GM18502 (cell line): ENCODE data around the gene SLC27A1.
A peak's percentile ranks its signal among the peaks of the same experiment; 100 is the strongest.
"Not testable (repeated sequence)": the region's sequence is repeated elsewhere in the genome, so short reads cannot be mapped to it uniquely, and the experiment has no call there.

Source experiments
- ATAC-seq: cut with Tn5 transposase; IDR thresholded peaks from one replicate; pipeline ENCODE4 v1.9.1; 2021; ENCODE audit warnings: mild to moderate bottlenecking; ENCODE audit not compliant: unreplicated experiment, poor library complexity

The SLC27A1 gene

GRCh38 chr19:17532116-17532515, 61.8 kb downstream of the SLC27A1 start:
- no peak for ATAC-seq

DNA sequence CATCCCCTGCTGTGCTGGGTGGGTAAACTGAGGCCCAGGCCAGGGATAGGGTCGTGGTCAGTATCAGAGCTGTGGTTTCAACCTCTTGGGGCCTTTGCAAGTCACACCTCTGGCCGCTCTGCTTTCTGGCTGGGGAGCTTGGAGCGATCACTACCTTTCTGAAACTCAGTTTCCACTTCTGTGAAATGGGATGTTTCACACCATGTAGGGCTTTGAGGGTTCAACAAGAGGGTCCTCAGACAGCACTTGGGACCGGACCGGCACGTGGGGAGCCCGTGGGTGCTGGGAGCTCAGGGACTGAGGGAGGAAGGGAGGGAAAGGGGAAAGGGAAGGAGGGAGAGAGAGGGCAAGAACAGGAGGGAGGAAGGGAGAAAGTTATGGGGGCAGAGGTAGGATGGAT, 62.2 kb downstream of the SLC27A1 start:
- ATAC-seq: no peak

GRCh38 chr19:17534767-17535166, 64.4 kb downstream of the SLC27A1 start:
- no peak for ATAC-seq

- ATAC-seq: no peak
Observed at GRCh38 chr19:17536955-17537354, 66.6 kb downstream of the SLC27A1 start.

DNA sequence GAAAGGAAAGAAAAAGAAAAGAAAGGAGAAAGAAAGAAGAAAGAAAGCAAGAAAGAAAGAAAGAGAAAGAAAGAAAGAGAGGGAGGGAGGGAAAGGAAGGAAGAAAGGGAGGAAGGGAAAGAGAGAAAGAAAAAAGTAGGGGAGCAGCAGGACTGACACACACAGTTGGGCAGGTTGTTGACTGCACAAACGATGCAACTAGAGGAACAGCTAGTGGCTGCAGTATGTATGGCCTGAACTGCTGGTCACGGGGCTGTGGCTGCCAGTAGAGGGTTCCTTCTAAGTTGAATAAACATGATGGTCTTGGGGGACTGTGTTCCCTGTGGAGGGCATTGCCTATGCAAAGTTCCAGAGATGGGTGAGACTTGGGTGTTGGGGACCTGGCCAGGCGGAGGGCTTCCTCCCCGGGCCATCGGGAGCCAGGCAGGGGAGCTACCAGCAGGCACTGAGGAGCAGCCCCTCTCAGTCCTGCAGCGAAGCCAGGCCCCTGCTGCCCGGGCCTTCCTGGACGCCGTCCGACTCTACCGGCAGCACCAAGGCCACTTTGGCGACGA, 68.4 kb downstream of the SLC27A1 start:
- no peak for ATAC-seq

- ATAC-seq: peak; percentile 56
Observed at GRCh38 chr19:17539238-17540117, 69.2 kb downstream of the SLC27A1 start.

- ATAC-seq: no peak
Observed at GRCh38 chr19:17540174-17540573, 69.8 kb downstream of the SLC27A1 start.

- no peak for ATAC-seq
Observed at GRCh38 chr19:17541184-17541759, 70.9 kb downstream of the SLC27A1 start.

DNA sequence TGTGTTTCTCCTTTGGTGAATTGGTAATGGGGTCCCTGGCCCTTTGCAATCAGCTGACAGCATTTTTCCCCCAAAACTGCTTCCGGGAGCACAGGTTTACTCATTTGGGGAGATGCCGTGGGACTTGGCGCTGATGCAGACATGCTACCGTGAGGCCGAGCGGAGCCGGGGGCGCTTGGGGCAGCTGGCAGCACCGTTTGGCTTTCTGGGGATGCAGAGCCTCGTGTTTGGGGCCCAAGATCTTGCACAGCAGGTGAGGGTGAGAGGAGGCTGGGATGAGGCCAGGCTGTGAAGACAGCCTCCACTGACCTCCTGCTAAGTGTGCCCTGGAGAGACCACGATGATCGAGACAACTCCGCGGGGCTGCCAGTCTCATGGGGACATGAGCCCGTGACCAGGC, 71.7 kb downstream of the SLC27A1 start:
- ATAC-seq: no peak

DNA sequence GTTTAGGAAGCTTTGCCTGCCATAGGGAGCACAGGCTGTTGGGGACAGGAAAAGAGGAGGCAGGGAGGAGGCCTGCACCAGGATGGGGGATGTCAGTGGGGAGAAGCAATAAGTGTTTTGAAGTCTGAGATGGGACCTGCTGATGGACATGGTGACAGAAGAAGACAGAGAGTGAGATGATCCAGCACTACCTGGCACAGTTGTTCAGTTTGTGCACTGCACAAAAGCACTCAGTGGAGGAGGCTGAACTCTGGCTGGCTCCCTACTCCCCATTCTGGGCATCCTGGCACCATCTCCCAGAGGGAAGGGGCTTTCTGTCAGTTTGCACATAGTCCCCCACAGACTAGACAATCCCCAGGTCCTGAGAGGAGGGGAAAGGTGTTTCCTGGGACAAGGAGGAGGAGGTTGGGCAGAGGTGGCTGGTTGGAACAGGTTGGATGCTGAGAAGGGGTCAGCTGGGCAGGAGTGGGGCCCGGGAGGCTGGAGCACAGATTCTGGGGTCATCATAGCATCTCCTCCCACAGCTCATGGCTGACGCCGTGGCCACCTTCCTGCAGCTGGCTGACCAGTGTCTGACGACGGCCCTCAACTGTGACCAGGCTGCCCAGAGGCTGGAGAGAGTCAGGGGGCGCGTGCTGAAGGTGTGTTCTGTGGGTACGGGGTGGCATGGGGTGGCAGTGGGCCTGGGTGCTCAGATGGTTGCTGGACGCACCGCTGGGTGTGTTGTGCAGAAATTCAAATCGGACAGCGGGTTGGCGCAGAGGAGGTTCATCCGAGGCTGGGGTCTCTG, 72.7 kb downstream of the SLC27A1 start:
- no peak for ATAC-seq

DNA sequence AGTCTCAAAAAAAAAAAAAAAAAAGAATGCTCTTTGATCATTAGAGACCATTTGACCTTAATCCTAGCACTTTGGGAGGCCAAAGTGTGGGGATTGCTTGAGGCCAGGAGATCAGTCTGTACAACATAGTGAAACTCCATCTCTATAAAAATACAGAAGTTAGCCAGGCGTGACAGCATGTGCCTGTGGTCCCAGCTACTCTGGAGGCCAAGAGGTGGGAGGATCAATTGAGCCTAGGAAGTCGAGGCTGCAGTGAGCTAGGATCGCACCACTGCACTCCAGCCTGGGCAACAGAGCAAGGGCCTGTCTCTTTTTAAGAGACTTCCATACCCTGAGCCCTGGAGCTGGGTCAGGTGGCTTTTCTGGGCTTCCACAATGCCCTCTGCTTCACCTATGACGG, 73.7 kb downstream of the SLC27A1 start:
- ATAC-seq: no peak

GRCh38 chr19:17544418-17544817, 74.1 kb downstream of the SLC27A1 start:
- ATAC-seq: no peak

DNA sequence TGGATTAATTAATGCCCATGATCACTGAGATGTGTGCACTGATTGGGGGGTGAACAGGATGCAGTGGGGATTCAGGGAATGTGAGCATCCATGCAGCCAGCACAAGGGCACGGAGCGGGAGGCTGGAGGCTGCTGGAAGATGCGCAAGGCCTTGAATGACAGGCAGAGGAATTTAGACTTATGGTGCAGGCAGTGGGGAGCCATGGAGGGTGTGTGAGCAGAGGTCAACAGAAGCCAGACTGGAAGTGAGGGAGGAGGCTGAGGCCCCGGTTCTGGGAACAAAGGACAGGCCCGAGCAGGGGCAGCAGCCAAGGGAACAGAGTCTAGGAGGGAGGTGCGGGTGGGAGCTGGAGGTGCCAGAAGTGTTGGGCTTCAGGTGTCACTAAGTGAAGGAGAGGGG, 77.8 kb downstream of the SLC27A1 start:
- no peak for ATAC-seq

DNA sequence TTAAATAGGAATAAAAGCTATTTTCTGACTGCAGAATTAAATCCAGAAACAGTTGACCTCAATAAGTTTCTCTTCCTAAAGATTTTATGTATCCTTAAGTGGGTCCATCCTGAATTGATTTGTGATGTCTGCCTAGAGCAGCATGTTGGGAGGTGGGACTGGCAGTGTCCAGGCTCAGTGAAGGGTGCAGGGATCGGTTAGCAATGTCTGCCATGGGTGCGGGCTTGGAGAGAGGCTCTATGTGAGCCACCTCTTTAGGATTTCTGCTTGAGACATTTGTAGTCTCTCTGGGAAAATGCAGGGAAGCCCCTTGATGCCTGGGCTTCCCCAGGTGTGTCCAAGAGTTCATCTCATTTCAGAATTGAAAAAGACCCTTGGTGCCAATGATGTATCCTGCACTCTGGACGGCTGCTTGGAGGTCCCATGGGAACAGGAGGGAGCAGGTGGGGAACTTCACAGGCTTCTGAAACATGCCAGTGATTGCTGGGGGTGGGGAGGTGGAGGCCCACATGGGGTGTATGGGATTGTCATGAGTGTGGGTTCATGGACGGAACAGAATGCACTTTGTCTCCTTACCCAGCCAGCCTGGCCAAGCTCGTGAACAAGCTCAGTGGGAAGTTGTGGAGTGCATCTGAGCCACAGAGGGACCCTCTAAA, 78.9 kb downstream of the SLC27A1 start:
- no peak for ATAC-seq

DNA sequence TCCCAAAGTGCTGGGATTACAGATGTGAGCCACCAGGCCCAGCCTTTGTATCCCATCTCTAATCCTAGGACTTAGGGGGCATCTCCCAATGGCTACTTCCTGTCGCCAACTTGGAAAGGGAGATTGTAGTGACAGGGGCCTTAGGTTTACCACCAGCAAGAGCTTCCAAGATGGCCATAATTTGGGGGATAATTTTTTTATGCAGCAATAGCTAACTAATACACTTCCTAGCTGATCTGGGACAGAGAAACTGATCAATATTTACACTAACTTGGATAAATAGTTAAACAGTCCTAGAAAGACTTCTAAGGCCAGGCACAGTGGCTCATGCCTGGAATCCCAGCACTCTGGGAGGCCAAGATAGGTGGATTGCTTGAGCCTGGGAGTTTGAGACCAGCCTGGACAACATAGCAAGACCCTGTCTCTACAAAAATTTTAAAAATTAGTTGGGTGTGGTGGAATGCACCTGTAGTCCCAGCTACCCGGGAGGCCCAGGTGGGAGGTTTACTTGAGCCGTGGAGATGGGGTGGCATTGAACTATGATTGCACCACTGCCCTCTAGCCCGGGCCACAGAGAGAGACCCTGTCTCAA, 79.8 kb downstream of the SLC27A1 start:
- ATAC-seq: no peak

- not testable (repeated sequence) for ATAC-seq
Observed at GRCh38 chr19:17552735-17553134, 82.4 kb downstream of the SLC27A1 start.

- ATAC-seq: no peak
Observed at GRCh38 chr19:17553256-17553655, 82.9 kb downstream of the SLC27A1 start.

DNA sequence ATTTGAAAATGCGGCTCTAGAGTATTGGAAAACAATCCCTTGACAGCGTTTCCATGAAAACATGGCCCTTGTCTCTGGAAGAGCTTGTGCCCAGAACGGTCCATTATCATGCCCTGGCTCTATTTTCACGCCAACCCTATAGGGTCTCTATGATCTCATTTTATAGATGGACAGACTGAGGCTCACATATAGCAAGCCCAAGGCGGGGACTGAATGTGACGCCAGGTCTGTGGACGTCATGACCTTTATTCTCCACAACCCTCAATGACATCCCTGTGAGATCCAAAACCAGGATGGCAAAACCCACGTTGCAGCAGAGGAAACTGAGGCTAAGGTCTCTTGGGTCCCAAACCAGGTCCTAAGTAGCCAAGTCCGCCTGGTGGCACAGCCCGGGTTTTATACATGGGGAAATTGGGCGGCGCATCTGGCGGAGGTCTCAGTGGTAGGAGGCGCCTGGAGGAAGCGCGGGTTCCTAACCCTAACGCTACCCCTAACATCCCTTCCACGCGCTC, 84.7 kb downstream of the SLC27A1 start:
- ATAC-seq: peak; percentile 9

GRCh38 chr19:17555480-17555928, 85.2 kb downstream of the SLC27A1 start, which contains the start of gene COLGALT1:
TSS of gene COLGALT1 (plus strand) at chr19:17555649. CDS start at chr19:17555714, 65 bp downstream.
- ATAC-seq: peak; percentile 90
